ENCODE measurements around the gene SKA1. TPM values are rescaled to one million over a fixed set of nuclear protein-coding genes. Genes with fewer than 3 reads are reported as not detected.

SKA1 gene
- total and polyA plus RNA-seq, 2 of the 4 experiments (the other 2 are of a cell fraction) = 5.8 to 5.9 TPM

GRCh38 chr18:50360611-50361010, 14.2 kb upstream of the SKA1 start:
- ATAC-seq (ENCODE audit: low read depth) = no peak
- ChIA-PET CTCF (no interaction called here), POLR2A (ENCODE audit: unreplicated experiment) (interaction anchor here (0.5 kb wide), 1 partner anchor 14 kb away, joined by 4 read pairs; the partner anchor contains the start of gene SKA1)

More at GRCh38 chr18:50360611-50361010, 14.2 kb upstream of the SKA1 start:
- Histone ChIP-seq H2BK120ac (ENCODE audit: low read depth, low read length) (no peak overlapping the region), H2AK5ac (ENCODE audit: low read depth, low read length) (no peak overlapping the region), H3K9me1 (ENCODE audit: insufficient read depth, low read length) (no peaks in the 10 kb centered on the region), H3K27ac (ENCODE audit: insufficient read depth, low read length) (no peak overlapping the region), H4K8ac (ENCODE audit: low read depth in 2 of 2, low read length in 2 of 2) (no peak overlapping the region), H3K79me1 (ENCODE audit: low read depth in 1 of 2, low read length in 2 of 2) (no peaks in the 10 kb centered on the region), H3K36me3 (ENCODE audit: control insufficient read depth, insufficient read depth, low read length) (no peaks in the 10 kb centered on the region), H2AK9ac (replicated peaks; ENCODE audit: low read depth, low read length, poor library complexity) (no peak overlapping the region), H3K9me3 (ENCODE audit: control insufficient read depth, insufficient read depth, low read length) (no peaks in the 10 kb centered on the region), H4K20me1 (ENCODE audit: insufficient read depth, low read length) (no peaks in the 10 kb centered on the region), H3K4ac (ENCODE audit: low read depth, low read length) (no peak overlapping the region), H3K18ac (ENCODE audit: low read depth, low read length) (no peak overlapping the region), H2AFZ (replicated peaks; ENCODE audit: low read length, poor library complexity) (no peak overlapping the region), H3K27me3 (ENCODE audit: control insufficient read depth, insufficient read depth, low read length) (peaks cover 9% of the 10 kb centered on the region), H2BK20ac (ENCODE audit: low read depth, low read length) (no peak overlapping the region), H3K4me2 (ENCODE audit: low read depth, low read length) (no peak overlapping the region), H4K5ac (ENCODE audit: low read depth, low read length) (no peak overlapping the region), H2BK15ac (ENCODE audit: low read depth, low read length) (no peak overlapping the region), H3K56ac (ENCODE audit: extremely low read depth, insufficient read depth, low read length) (no peak overlapping the region), H3K4me1 (ENCODE audit: control insufficient read depth, insufficient read depth, low read length) (no peaks in the 10 kb centered on the region), H3K9ac (ENCODE audit: low read depth, low read length) (no peak overlapping the region), H2BK5ac (ENCODE audit: low read depth, low read length, poor library complexity, severe bottlenecking) (no peak overlapping the region), H3K14ac (replicated peaks; ENCODE audit: low read depth, low read length) (no peak overlapping the region), H3K4me3 (ENCODE audit: insufficient read depth, low read depth, low read length) (no peak overlapping the region), H3K23ac (ENCODE audit: low read depth, low read length) (no peak overlapping the region), H4K91ac (ENCODE audit: insufficient read depth, low read depth, low read length) (no peak overlapping the region)
- no peak for DNase-seq
- no CpG with 5 or more reads among the region's 2 CpGs for WGBS, 2 experiments (ENCODE audit: extremely low coverage in 2 of 2, insufficient read length in 1 of 2)
- BruUV-seq (replicated peaks) = no TSS peak
- intact Hi-C loops (cut with micrococcal nuclease) = no loop called here
- no peak for TF ChIP-seq MXI1 (IDR thresholded peaks at IDR 0.05; ENCODE audit: borderline replicate concordance, low read depth, low read length)
- no peak for TF ChIP-seq RCOR1 (IDR thresholded peaks at IDR 0.05; ENCODE audit: insufficient replicate concordance, low read length)
- no peak for TF ChIP-seq POLR2A (IDR thresholded peaks at IDR 0.05; ENCODE audit: low read depth, low read length)
- no peak for TF ChIP-seq ELK1 (IDR thresholded peaks at IDR 0.05; ENCODE audit: borderline replicate concordance, low read depth, low read length)
- TF ChIP-seq CHD1 (IDR thresholded peaks at IDR 0.05; ENCODE audit: low read depth, low read length) = no peak
- no peak for TF ChIP-seq USF2 (IDR thresholded peaks at IDR 0.05; ENCODE audit: low read depth, low read length)
- no peak for TF ChIP-seq MAZ (IDR thresholded peaks at IDR 0.05; ENCODE audit: borderline replicate concordance, low read depth, low read length)
- no peak for TF ChIP-seq SMC3 (IDR thresholded peaks at IDR 0.05; ENCODE audit: low read depth, low read length)
- no peak for TF ChIP-seq MAFK (IDR thresholded peaks at IDR 0.05; ENCODE audit: low read depth, low read length)
- no peak for TF ChIP-seq RFX5 (IDR thresholded peaks at IDR 0.05; ENCODE audit: low read depth, low read length)
- dilution Hi-C loops (cut with HindIII; ENCODE audit: low sequenced_read_pairs, unreplicated experiment) = no loop called here
- in situ Hi-C loops (cut with MboI; ENCODE audit: low sequenced_read_pairs) = no loop called here

All from IMR-90 (cell line).